Measurements from ENCODE around the gene ARHGDIG.
"Not testable (repeated sequence)": the region's sequence is repeated elsewhere in the genome, so short reads cannot be mapped to it uniquely, and the experiment has no call there.

Gene ARHGDIG

GRCh38 chr16:280552-280951 is at the start of gene ARHGDIG:
ARHGDIG (plus strand) TSS chr16:280591; CDS start chr16:280681, 90 bp downstream.
- no peak for DNase-seq (ENCODE audit: low read depth)

DNA sequence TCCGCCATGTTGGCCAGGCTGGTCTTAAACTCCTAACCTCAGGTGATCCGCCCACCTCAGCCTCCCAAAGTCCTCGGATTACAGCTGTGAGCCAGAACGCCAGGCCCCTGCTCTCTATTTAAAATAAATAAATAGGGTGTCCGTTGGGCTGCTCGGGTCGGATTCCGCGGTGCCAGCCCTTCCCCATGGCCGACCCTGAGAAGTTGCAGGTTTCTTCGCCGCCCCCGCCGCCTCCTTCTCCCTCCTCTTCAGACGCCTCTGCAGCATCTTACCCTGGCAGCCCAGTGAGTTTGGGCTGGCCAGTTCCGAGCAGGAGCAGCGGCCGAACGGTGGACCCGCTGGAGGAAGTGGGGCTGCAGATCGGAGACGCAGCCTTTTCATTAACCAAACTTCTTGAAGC is 49.4 kb upstream of the ARHGDIG start:
- DNase-seq (ENCODE audit: low read depth) = no peak

- DNase-seq (ENCODE audit: low read depth) = peak; percentile 93
Measured at GRCh38 chr16:234468-235305, 45.7 kb upstream of the ARHGDIG start, which contains the start of gene FAM234A. FAM234A (plus strand) TSS chr16:234821; CDS start chr16:254414, 19,593 bp downstream.

DNA sequence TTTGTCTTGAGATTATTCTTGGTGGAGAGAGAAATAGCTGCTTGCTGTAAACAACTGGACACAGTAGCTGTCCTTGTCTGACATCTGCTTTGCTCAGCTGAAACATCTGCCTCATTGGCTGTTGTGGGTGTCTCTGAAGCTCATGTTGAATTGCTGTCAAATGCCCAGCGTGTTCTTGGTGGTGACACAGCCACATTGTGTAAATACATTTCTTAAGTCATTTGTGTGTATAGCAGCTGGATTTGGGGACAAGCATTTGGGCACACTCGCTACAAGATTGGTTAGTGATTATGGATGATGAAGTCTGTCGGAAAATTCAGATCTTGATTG is 40.5 kb upstream of the ARHGDIG start:
- DNase-seq (ENCODE audit: low read depth) = no peak

- DNase-seq (ENCODE audit: low read depth) = no peak
Measured at GRCh38 chr16:240559-240958, 39.8 kb upstream of the ARHGDIG start.

GRCh38 chr16:242281-242680 is 38.1 kb upstream of the ARHGDIG start:
- DNase-seq (ENCODE audit: low read depth) = no peak

- DNase-seq (ENCODE audit: low read depth) = no peak
Measured at GRCh38 chr16:243348-243747, 37.0 kb upstream of the ARHGDIG start.

DNA sequence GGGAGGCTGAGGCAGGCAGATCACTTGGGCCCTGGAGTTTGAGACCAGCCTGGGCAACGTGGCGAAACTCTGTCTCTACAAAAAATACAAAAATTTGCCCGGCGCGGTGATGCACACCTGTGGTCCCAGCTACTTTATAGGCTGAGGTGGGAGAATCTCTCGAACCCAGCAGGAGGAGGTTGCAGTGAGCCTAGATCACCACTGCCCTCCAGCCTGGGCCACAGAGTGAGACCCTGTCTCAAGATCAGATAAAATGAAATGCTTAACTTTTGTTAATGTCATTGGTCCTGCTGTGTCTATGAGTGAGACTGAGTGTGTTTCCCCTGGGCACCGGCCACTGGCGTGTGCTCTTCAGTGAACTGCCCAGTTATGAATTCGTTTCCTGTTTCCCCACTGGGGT is 35.3 kb upstream of the ARHGDIG start:
- DNase-seq (ENCODE audit: low read depth) = no peak

DNA sequence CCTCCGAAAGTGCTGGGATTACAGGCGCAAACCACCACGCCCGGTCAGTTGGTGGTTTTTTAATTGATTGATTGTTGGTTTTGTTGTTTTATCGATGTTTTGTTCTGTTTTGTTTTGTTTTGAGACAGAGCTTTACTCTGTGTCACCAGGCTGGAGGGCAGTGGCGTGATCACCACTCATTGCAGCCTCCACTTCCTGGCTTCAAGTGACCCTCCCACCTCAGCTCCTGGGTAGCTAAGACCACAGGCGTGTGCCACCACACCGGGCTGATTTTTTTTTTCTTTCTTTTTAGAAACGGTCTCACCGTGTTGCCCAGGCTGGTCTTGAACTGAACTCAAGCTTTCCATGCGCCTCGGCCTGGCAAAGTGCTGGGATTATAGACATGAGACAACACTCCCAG is 33.4 kb upstream of the ARHGDIG start:
- DNase-seq (ENCODE audit: low read depth) = no peak

DNA sequence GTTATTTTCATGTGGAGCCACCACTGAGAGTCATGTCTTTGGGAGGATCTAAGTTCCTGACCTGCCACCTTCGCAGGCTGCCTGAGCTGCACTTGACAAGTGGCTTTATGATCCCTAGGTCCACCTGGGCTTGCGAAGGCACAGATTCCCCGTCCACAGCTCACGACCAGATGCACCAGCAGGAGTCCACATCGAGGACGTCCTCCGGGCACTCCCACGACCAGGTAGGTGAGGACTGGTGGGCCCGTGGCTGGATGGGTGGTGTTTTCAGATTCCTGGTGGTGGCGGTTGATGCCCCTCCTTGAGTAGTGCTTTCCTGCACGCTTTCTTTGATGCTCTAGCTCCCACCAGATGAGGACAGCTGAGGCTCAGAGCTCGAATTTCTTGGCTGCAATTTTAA is 31.0 kb upstream of the ARHGDIG start:
- no peak for DNase-seq (ENCODE audit: low read depth)

GRCh38 chr16:252366-253337 is 27.7 kb upstream of the ARHGDIG start:
- DNase-seq (ENCODE audit: low read depth) = no peak

- no peak for DNase-seq (ENCODE audit: low read depth)
Measured at GRCh38 chr16:253833-254232, 26.6 kb upstream of the ARHGDIG start.

DNA sequence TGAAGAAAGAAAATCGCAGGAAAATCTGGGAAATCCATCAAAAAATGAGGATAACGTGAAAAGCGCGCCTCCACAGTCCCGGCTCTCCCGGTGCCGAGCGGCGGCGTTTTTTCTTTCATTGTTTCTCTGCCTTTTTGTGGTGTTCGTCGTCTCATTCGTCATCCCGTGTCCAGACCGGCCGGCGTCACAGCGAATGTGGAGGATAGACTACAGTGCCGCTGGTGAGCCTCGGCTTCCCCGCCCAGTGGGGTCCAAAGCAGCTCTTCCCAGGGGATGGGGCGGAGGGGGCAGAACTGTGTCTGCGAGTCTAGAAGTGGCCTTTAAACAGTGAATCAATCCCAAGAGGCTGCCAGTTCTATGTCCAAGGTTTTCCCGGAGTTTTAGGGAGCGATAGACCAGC is 25.9 kb upstream of the ARHGDIG start:
- no peak for DNase-seq (ENCODE audit: low read depth)

GRCh38 chr16:255183-255582 is 25.2 kb upstream of the ARHGDIG start:
- DNase-seq (ENCODE audit: low read depth) = no peak

DNA sequence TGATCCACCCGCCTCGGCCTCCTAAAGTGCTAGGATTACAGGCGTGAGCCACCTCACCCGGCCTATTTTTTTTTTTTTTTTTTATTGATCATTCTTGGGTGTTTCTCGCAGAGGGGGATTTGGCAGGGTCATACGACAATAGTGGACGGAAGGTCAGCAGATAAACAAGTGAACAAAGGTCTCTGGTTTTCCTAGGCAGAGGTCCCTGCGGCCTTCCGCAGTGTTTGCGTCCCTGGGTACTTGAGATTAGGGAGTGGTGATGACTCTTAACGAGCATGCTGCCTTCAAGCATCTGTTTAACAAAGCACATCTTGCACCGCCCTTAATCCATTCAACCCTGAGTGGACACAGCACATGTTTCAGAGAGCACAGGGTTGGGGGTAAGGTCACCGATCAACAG is 22.3 kb upstream of the ARHGDIG start:
- DNase-seq (ENCODE audit: low read depth) = not testable (repeated sequence)

- DNase-seq (ENCODE audit: low read depth) = no peak
Measured at GRCh38 chr16:259226-259625, 21.2 kb upstream of the ARHGDIG start.

DNA sequence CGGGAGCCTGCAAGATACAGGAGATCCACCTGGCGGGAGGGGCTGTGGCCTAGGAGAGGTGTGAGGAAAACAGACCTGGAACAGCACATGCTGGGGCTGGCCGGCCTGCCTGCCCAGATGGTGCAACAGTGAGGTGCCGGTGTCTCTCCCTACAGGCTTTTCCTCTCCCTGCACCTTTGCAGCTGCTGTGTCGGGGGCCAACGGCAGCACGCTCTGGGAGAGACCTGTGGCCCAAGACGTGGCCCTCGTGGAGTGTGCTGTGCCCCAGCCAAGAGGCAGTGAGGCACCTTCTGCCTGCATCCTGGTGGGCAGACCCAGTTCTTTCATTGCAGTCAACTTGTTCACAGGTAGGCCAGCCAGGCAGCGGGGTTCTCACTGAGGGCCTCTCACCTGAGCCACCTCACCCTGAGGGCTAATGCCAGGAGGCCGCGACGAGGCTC is 20.6 kb upstream of the ARHGDIG start:
- no peak for DNase-seq (ENCODE audit: low read depth)

DNA sequence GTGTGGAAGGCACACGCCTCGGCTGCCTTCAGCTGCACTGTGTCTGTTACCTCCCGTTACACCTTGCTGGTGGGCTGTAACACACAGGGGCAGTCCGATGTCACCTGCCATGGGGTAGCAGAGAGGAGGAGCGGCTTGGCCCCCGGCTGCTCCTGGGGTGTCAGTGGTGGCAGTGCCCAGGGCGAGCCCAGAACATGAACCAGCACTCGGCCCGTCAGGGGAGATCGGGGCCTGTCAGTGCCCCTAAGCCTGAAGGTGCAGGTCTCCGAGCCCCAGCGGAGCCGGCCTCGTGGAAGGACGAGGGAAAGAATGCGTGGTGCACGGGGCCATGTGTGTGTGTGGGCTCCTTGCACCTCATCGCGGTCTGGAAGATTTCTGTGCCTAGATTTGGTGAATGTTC is 20.1 kb upstream of the ARHGDIG start:
- DNase-seq (ENCODE audit: low read depth) = no peak

GRCh38 chr16:261031-261691 is 19.2 kb upstream of the ARHGDIG start:
- no peak for DNase-seq (ENCODE audit: low read depth)

DNA sequence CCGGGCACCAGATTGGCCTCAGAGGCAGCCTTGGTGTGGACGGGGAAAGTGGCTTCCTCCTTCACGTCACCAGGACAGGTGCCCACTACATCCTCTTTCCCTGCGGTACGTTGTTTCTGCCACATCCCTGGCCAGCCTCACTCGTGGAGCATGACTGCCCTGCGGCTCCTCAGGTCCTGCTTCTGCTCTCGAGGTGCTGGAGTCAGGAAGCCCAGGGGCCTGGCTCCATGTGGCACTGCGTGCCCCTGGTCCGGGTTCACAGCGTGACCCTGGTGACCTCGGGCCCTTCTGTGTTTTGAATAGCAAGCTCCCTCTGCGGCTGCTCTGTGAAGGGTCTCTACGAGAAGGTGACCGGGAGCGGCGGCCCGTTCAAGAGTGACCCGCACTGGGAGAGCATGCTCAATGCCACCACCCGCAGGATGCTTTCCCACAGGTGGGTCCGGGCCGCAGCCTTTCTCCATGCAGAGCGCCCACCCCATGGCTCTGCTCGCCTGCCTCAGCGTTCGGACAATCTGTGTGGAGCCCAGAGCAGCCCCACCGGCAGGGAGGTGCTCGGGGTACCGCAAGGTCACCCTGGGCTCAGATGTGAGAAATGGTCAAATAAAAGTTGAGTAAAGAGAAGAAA is 18.2 kb upstream of the ARHGDIG start:
- no peak for DNase-seq (ENCODE audit: low read depth)

GRCh38 chr16:263182-263774 is 17.1 kb upstream of the ARHGDIG start:
- no peak for DNase-seq (ENCODE audit: low read depth)

DNA sequence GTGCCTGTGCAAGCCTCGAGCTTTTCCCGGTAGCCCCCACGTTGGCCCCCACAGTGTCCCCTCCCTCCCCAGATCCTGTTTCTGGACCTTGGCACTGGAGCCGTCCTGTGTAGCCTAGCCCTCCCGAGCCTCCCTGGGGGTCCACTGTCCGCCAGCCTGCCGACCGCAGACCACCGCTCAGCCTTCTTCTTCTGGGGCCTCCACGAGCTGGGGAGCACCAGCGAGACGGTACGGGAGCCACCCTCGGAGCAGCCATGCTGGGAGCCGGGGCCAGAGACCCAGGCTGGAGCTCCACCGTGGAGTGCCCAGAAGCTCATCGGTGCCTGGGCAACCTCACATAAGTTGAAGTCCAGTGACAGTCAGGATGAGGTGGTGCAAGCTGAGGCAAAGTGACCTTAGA is 16.4 kb upstream of the ARHGDIG start:
- no peak for DNase-seq (ENCODE audit: low read depth)
